ENCODE results near the gene AFAP1. TPM values are rescaled to one million over a fixed set of nuclear protein-coding genes. Genes with fewer than 3 reads are reported as not detected.

The AFAP1 gene
- total RNA-seq, 2 donors from 2014 or later: 9.6 to 35.3 TPM

GRCh38 chr4:7867701-7868435 lies 71.8 kb downstream of the AFAP1 start:
- no peaks in the 10 kb centered on the region for H3K27me3 ChIP-seq
- 71 to 86% methylated on average over 8 of the region's 8 CpGs for WGBS, 2 donors
- no peak overlapping the region for H3K4me3 ChIP-seq
- H3K36me3 ChIP-seq (replicated peaks in 1 of 2; ENCODE audit: insufficient read depth in 1 of 2, low read depth in 2 of 2): no peaks in the 10 kb centered on the region
- intact Hi-C loops (cut with DNase I): no loop called here
- H3K9me3 ChIP-seq: no peaks in the 10 kb centered on the region
- TF ChIP-seq POLR2A (IDR thresholded peaks at IDR 0.05) (no peak), CTCF (IDR thresholded peaks at IDR 0.05) (no peak)
- ATAC-seq (no peak), DNase-seq (no peak)
- H3K27ac ChIP-seq: no peak overlapping the region
- peaks cover 13% of the 10 kb centered on the region for H3K4me1 ChIP-seq

GRCh38 chr4:7867191-7867590 lies 72.5 kb downstream of the AFAP1 start:
- WGBS, 2 donors: 93 to 97% methylated on average over 7 of the region's 7 CpGs
- intact Hi-C loops (cut with DNase I): no loop called here
- Histone ChIP-seq H3K36me3 (replicated peaks in 1 of 2; ENCODE audit: insufficient read depth in 1 of 2, low read depth in 2 of 2) (no peaks in the 10 kb centered on the region), H3K27me3 (no peaks in the 10 kb centered on the region), H3K4me3 (no peak overlapping the region), H3K4me1 (peaks cover 8% of the 10 kb centered on the region), H3K27ac (no peak overlapping the region), H3K9me3 (no peaks in the 10 kb centered on the region)
- no peak for DNase-seq
- TF ChIP-seq CTCF (IDR thresholded peaks at IDR 0.05) (no peak), POLR2A (IDR thresholded peaks at IDR 0.05) (no peak)
- ATAC-seq: no peak

- DNase-seq: no peak
- Histone ChIP-seq H3K4me1 (no peaks in the 10 kb centered on the region), H3K4me3 (no peak overlapping the region), H3K36me3 (replicated peaks in 1 of 2; ENCODE audit: insufficient read depth in 1 of 2, low read depth in 2 of 2) (no peaks in the 10 kb centered on the region), H3K27ac (no peak overlapping the region), H3K27me3 (no peaks in the 10 kb centered on the region), H3K9me3 (no peaks in the 10 kb centered on the region)
- ATAC-seq: no peak
- TF ChIP-seq CTCF (IDR thresholded peaks at IDR 0.05) (no peak), POLR2A (IDR thresholded peaks at IDR 0.05) (no peak)
- intact Hi-C loops (cut with DNase I): no loop called here
- 92% methylated on average over 5 of the region's 5 CpGs for WGBS, 2 donors
Observed at GRCh38 chr4:7865533-7865932, 74.1 kb downstream of the AFAP1 start.

GRCh38 chr4:7864685-7865084 lies 75.0 kb downstream of the AFAP1 start:
- no peak for ATAC-seq
- no peaks in the 10 kb centered on the region for H3K4me1 ChIP-seq
- intact Hi-C loops (cut with DNase I): no loop called here
- H3K9me3 ChIP-seq: no peaks in the 10 kb centered on the region
- H3K4me3 ChIP-seq: no peak overlapping the region
- no peaks in the 10 kb centered on the region for H3K27me3 ChIP-seq
- no peak for TF ChIP-seq CTCF (IDR thresholded peaks at IDR 0.05)
- no peak for TF ChIP-seq POLR2A (IDR thresholded peaks at IDR 0.05)
- H3K36me3 ChIP-seq (replicated peaks in 1 of 2; ENCODE audit: insufficient read depth in 1 of 2, low read depth in 2 of 2): no peaks in the 10 kb centered on the region
- DNase-seq: no peak
- no peak overlapping the region for H3K27ac ChIP-seq
- 56 to 100% methylated on average over 2 of the region's 2 CpGs for WGBS, 2 donors
